ENCODE results near the gene UGGT2.
"Not testable (repeated sequence)": the region's sequence is repeated elsewhere in the genome, so short reads cannot be mapped to it uniquely, and the experiment has no call there.

UGGT2 gene

GRCh38 chr13:95893861-95894260 lies 159.3 kb downstream of the UGGT2 start:
- no peak for DNase-seq

- no peak for DNase-seq
Measured at GRCh38 chr13:95882121-95882520, 171.1 kb downstream of the UGGT2 start.

- DNase-seq, result no peak
Measured at GRCh38 chr13:95880331-95880730, 172.9 kb downstream of the UGGT2 start.

GRCh38 chr13:95874286-95874685 lies 178.9 kb downstream of the UGGT2 start:
- no peak for DNase-seq

- DNase-seq, result no peak
Measured at GRCh38 chr13:95870421-95870820, 182.8 kb downstream of the UGGT2 start.

GRCh38 chr13:95865080-95865615 lies 188.1 kb downstream of the UGGT2 start:
- no peak for DNase-seq

- DNase-seq, result no peak
Measured at GRCh38 chr13:95862408-95862807, 190.8 kb downstream of the UGGT2 start.

GRCh38 chr13:95861296-95861695 lies 191.9 kb downstream of the UGGT2 start:
- no peak for DNase-seq

GRCh38 chr13:95858286-95859075 lies 194.7 kb downstream of the UGGT2 start:
- peak; percentile 89 for DNase-seq

GRCh38 chr13:95845656-95846055 lies 207.5 kb downstream of the UGGT2 start:
- not testable (repeated sequence) for DNase-seq

- DNase-seq, result no peak
Measured at GRCh38 chr13:95842898-95843297, 210.3 kb downstream of the UGGT2 start.

- no peak for DNase-seq
Measured at GRCh38 chr13:95841894-95842293, 211.3 kb downstream of the UGGT2 start.

GRCh38 chr13:95834134-95834765 lies 219.0 kb downstream of the UGGT2 start:
- DNase-seq, result peak; percentile 68

- DNase-seq, result peak; percentile 18
Measured at GRCh38 chr13:95833719-95834118, 219.5 kb downstream of the UGGT2 start.

- no peak for DNase-seq
Measured at GRCh38 chr13:95833126-95833525, 220.1 kb downstream of the UGGT2 start.

- DNase-seq, result no peak
Measured at GRCh38 chr13:95822303-95822702, 230.9 kb downstream of the UGGT2 start.

GRCh38 chr13:95814495-95814894 lies 238.7 kb downstream of the UGGT2 start:
- no peak for DNase-seq

- no peak for DNase-seq
Measured at GRCh38 chr13:95813139-95813538, 240.1 kb downstream of the UGGT2 start.

GRCh38 chr13:95809429-95809828 lies 243.8 kb downstream of the UGGT2 start:
- DNase-seq, result no peak

- no peak for DNase-seq
Measured at GRCh38 chr13:95805921-95806320, 247.3 kb downstream of the UGGT2 start.

GRCh38 chr13:95801825-95802224 lies 251.4 kb downstream of the UGGT2 start:
- DNase-seq, result no peak

- DNase-seq, result no peak
Measured at GRCh38 chr13:95800436-95800835, 252.8 kb downstream of the UGGT2 start.

GRCh38 chr13:95797016-95797415 lies 256.2 kb downstream of the UGGT2 start:
- DNase-seq, result no peak

- no peak for DNase-seq
Measured at GRCh38 chr13:95793781-95794180, 259.4 kb downstream of the UGGT2 start.

All from suppressor macrophage treated with lipopolysaccharide for 4 hours (primary cell).